K562 (cell line): ENCODE results near the gene MLST8. TPM values are rescaled to one million over a fixed set of nuclear protein-coding genes. Genes with fewer than 3 reads are reported as not detected.
A peak's percentile ranks its signal among the peaks of the same experiment; 100 is the strongest.

Experiments
- ATAC-seq: fragments of 200-7000 bp; cut with Tn5 transposase; 3 replicates; pipeline ENCODE4 v1.9.1; 2020; ENCODE audit warnings: moderate library complexity
- BruUV-seq: library from RNA; stranded (reverse); fragments of 400-500 nt; replicated peaks from 2 replicates; lab custom pipeline; 2021; lab: Mats Ljungman, UMichigan
- CTCF ChIA-PET: fragments of 300-600 bp; formaldehyde crosslinking; extraction: SDS; loops from one replicate; lab custom pipeline; 2021; ENCODE audit warnings: low intra/inter-chr PET ratio; lab: Yijun Ruan, JAX
- POLR2A ChIA-PET: fragments of 300-600, 350-650 bp; sonication (Branson Sonifier 250); formaldehyde crosslinking; extraction: SDS; loops from one replicate; lab custom pipeline; 2021; ENCODE audit warnings: antibody characterized with exemption, inconsistent platforms; lab: Yijun Ruan, JAX
- DNase-seq, 4 experiments: peaks; one replicate each; pipeline versions ENCODE4 v3.0.0 to v3.0.0-alpha.2; 2011 to 2018; ENCODE audit warnings: low spot score in 3 of 4, mixed read lengths in 3 of 4; ENCODE audit errors: extremely low read depth in 1 of 4
- FAIRE-seq: peaks from 2 replicates; lab custom pipeline; 2011; peaks lifted over from hg19 to GRCh38; lab: Jason Lieb, UNC
- H2AFZ ChIP-seq: 2 replicates; pipeline ENCODE4 v1.6.0; 2011; ENCODE audit warnings: low read depth, low read length, control low read depth, inconsistent platforms
- H3K27ac ChIP-seq: fragments of 200-600 bp; 3 replicates; pipeline ENCODE4 v1.8.0; 2011; ENCODE audit warnings: low read depth, mild to moderate bottlenecking, control low read depth, inconsistent platforms, low read length, moderate library complexity, mixed read lengths; ENCODE audit errors: extremely low read depth
- H3K27me3 ChIP-seq, 2 experiments: fragments of 300-600 bp in 1 of 2; 2 replicates in 1 of 2; 3 replicates in 1 of 2; pipeline versions ENCODE4 v1.6.0 to v1.8.0; 2011; ENCODE audit warnings: inconsistent platforms in 2 of 2, low read length in 2 of 2, mild to moderate bottlenecking in 1 of 2, mixed read lengths in 1 of 2, moderate library complexity in 1 of 2; ENCODE audit not compliant: control insufficient read depth in 2 of 2, insufficient read depth in 2 of 2
- H3K36me3 ChIP-seq: fragments of 300-600 bp; 3 replicates; pipeline ENCODE4 v1.8.0; 2011; ENCODE audit warnings: mild to moderate bottlenecking, low read length, inconsistent platforms; ENCODE audit not compliant: control insufficient read depth, insufficient read depth
- H3K4me1 ChIP-seq, 2 experiments: fragments of 200-600 bp in 1 of 2; replicated peaks in 1 of 2; 2 replicates in 1 of 2; 3 replicates in 1 of 2; pipeline versions ENCODE4 v1.5.1 to v1.8.0; 2011; ENCODE audit warnings: inconsistent platforms in 2 of 2, low read length in 2 of 2, mild to moderate bottlenecking in 1 of 2, mixed read lengths in 1 of 2, moderate library complexity in 1 of 2; ENCODE audit not compliant: control insufficient read depth in 2 of 2, insufficient read depth in 2 of 2
- H3K4me2 ChIP-seq: 2 replicates; pipeline ENCODE4 v1.6.1; 2011; ENCODE audit warnings: low read length, control low read depth, inconsistent platforms, mixed read lengths; ENCODE audit not compliant: insufficient read depth
- H3K4me3 ChIP-seq: fragments of 200-600 bp; sonication (generic), shearing (Covaris generic); 2 replicates; pipeline ENCODE4 v1.5.1; 2016; ENCODE audit warnings: control low read depth, inconsistent platforms
- H3K79me2 ChIP-seq: fragments of 200-600 bp; 3 replicates; pipeline ENCODE4 v1.8.0; 2011; ENCODE audit warnings: low read length, inconsistent platforms; ENCODE audit not compliant: control insufficient read depth, insufficient read depth
- H3K9ac ChIP-seq, 2 experiments: 2 replicates each; pipeline versions ENCODE4 v1.6.0 to v1.6.1; 2011; ENCODE audit warnings: low read depth in 2 of 2, low read length in 2 of 2, control low read depth in 1 of 2, inconsistent platforms in 1 of 2, mild to moderate bottlenecking in 1 of 2, mixed read lengths in 1 of 2; ENCODE audit not compliant: insufficient read depth in 1 of 2
- H3K9me1 ChIP-seq: one replicate; pipeline ENCODE4 v1.6.0; 2011; ENCODE audit warnings: inconsistent platforms, mild to moderate bottlenecking, low read length, moderate library complexity; ENCODE audit not compliant: control insufficient read depth, insufficient read depth
- H3K9me3 ChIP-seq: replicated peaks from 2 replicates; pipeline ENCODE4 v1.5.1; 2011; ENCODE audit warnings: low read depth, low read length, inconsistent platforms; ENCODE audit not compliant: control insufficient read depth, insufficient read depth
- H4K20me1 ChIP-seq: replicated peaks from 2 replicates; pipeline ENCODE4 v1.6.1; 2011; ENCODE audit warnings: low read length, inconsistent platforms, mixed read lengths; ENCODE audit not compliant: control insufficient read depth, insufficient read depth
- FOXA1 ChIP-seq: fragments of 450-650 bp; IDR thresholded peaks from 2 replicates; pipeline ENCODE4 v1.6.1; 2016; ENCODE audit warnings: mild to moderate bottlenecking, borderline replicate concordance
- POLR2G ChIP-seq: fragments of 200-400 bp; formaldehyde crosslinking; IDR thresholded peaks from 2 replicates; pipeline ENCODE4 v1.6.1; 2017; ENCODE audit warnings: low read depth, mild to moderate bottlenecking, antibody characterized with exemption, low read length, moderate library complexity
- ZBTB33 ChIP-seq: sonication (generic); formaldehyde crosslinking; IDR thresholded peaks from 2 replicates; pipeline ENCODE4 v1.8.1; 2023; ENCODE audit warnings: mild to moderate bottlenecking, missing genetic modification reagents
- WGBS: fragments of 100-300 bp; shearing (Covaris generic); methylation state at CpG from one replicate; pipeline ENCODE4 v1.1.6; 2016; ENCODE audit warnings: low coverage, mixed read lengths; ENCODE audit not compliant: insufficient coverage; ENCODE audit errors: missing lambda C conversion rate; 5-methylcytosine and 5-hydroxymethylcytosine counted together
- in situ Hi-C: fragments of 300-500 bp; cut with MboI; formaldehyde crosslinking; loops from 4 replicates; pipeline ENCODE4 v1.15.0; 2018; ENCODE audit warnings: inconsistent platforms, mixed read lengths
- intact Hi-C: fragments of 100-400 bp; cut with micrococcal nuclease; formaldehyde crosslinking; loops from 2 replicates; pipeline ENCODE4 v1.14.2; 2022
- polyA plus RNA-seq, 8 experiments: library from polyadenylated mRNA; depleted of rRNA in 4 of 8; stranded (reverse) in 5 of 8; unstranded in 3 of 8; fragments of >200 nt; fragmentation: Nextera tagmentation in 2 of 8; fragmentation: Illumina TruSeq in 1 of 8; extraction: Ambion mirVana in 2 of 8; extraction: Trizol in 1 of 8; gene quantifications; 2 replicates each; pipeline versions ENCODE4 v1.2.1 to v1.2.3, GENCODE V29; 2011 to 2014; ENCODE audit warnings: inconsistent platforms in 1 of 8, missing spikeins in 1 of 8
- total RNA-seq, 7 experiments: library from RNA; depleted of rRNA in 6 of 7; stranded (reverse); fragments of >200 nt in 6 of 7; fragmentation: Illumina TruSeq in 2 of 7; extraction: Trizol in 2 of 7; gene quantifications; 2 replicates each; pipeline versions ENCODE4 v1.2.1 to v1.2.3, GENCODE V29; 2011 to 2021; ENCODE audit warnings: low replicate concordance in 1 of 7

Gene MLST8
- total and polyA plus RNA-seq, 9 of the 15 experiments (the other 6 are each of a cell fraction or from before 2014, with no cell fraction given), result 1.5 to 116 (median 43.3) TPM

- in situ Hi-C loops, result no loop called here
- POLR2A ChIA-PET, result interaction anchor here (1.2 kb wide), 1 partner anchor 24 kb away, joined by 3 read pairs; the partner anchor contains the start of gene TRAF7
- intact Hi-C loops, result no loop called here
- no peaks in the 10 kb centered on the region for H3K9me3 ChIP-seq
- H3K79me2 ChIP-seq, result no peaks in the 10 kb centered on the region
- no peak overlapping the region for H2AFZ ChIP-seq
- no peak overlapping the region for H3K27ac ChIP-seq
- peaks cover 30% of the 10 kb centered on the region; the same call in 1 of the 3 replicates for H3K36me3 ChIP-seq
- H3K9ac ChIP-seq, result no peak overlapping the region
- H3K9me1 ChIP-seq, result no peaks in the 10 kb centered on the region
- no peak for ATAC-seq
- CTCF ChIA-PET, result no interaction called here
- DNase-seq, result no peak
- H3K4me3 ChIP-seq, result no peak overlapping the region
- 96% methylated on average over 21 of the region's 31 CpGs for WGBS
- no peaks in the 10 kb centered on the region; the same call in 1 of the 2 replicates for H4K20me1 ChIP-seq
- TF ChIP-seq POLR2G, result 0 out of 2 replicates have a peak, but pooled peaks have one; percentile 7
- TF ChIP-seq FOXA1, result no peak
- H3K4me1 ChIP-seq, result peaks cover 2 to 91% of the 10 kb centered on the region in 2 experiments; a peak in 3 of 5 replicates
- FAIRE-seq, result no peak
- BruUV-seq, result no TSS peak
- H3K27me3 ChIP-seq, result no peaks in the 10 kb centered on the region
- no peak overlapping the region for H3K4me2 ChIP-seq
These were observed 25.7 kb upstream of the MLST8 start for GRCh38 chr16:2179576-2179975.

GRCh38 chr16:2180461-2180860 lies 24.8 kb upstream of the MLST8 start:
- WGBS, result 93% methylated on average over 16 of the region's 43 CpGs

More at GRCh38 chr16:2180461-2180860, 24.8 kb upstream of the MLST8 start:
- no peak overlapping the region for H3K4me3 ChIP-seq
- no peaks in the 10 kb centered on the region for H3K79me2 ChIP-seq
- CTCF ChIA-PET, result no interaction called here
- H4K20me1 ChIP-seq, result no peaks in the 10 kb centered on the region; the same call in 1 of the 2 replicates
- BruUV-seq, result no TSS peak
- H3K27me3 ChIP-seq, result no peaks in the 10 kb centered on the region
- TF ChIP-seq POLR2G (no peak), ZBTB33 (CRISPR knock-in tag) (0 out of 2 replicates have a peak, but pooled peaks have one; percentile 9)
- TF ChIP-seq, all 486 proteins: peak for 1
- Histone ChIP-seq H2AFZ (no peak overlapping the region), H3K4me1 (peaks cover 2 to 91% of the 10 kb centered on the region in 2 experiments; a peak in 3 of 5 replicates), H3K9ac (no peak overlapping the region), H3K27ac (no peak overlapping the region), H3K4me2 (no peak overlapping the region), H3K36me3 (peaks cover 21% of the 10 kb centered on the region; the same call in 1 of the 3 replicates), H3K9me1 (no peaks in the 10 kb centered on the region), H3K9me3 (no peaks in the 10 kb centered on the region)
- in situ Hi-C loops, result no loop called here
- DNase-seq (no peak), FAIRE-seq (no peak), ATAC-seq (no peak)
- intact Hi-C loops, result no loop called here
- POLR2A ChIA-PET, result interaction anchor here (0.8 to 1.4 kb wide), 3 partner anchors 14 to 28 kb away, joined by 3 read pairs; partner anchors contain the start of gene TRAF7
